Activated CD4-positive, alpha-beta memory T cell treated with anti-CD3 and anti-CD28 coated beads, Interleukin-2, amount 10 ng/mL, durations not matched to agents 7 days and 5 days (primary cell): ENCODE measurements around the gene OR51D1. TPM values are rescaled to one million over a fixed set of nuclear protein-coding genes. Genes with fewer than 3 reads are reported as not detected.

Source experiments
- CTCF ChIA-PET: fragments of 350-600 bp; sonication (Branson Sonifier 250); formaldehyde crosslinking; loops from one replicate; lab custom pipeline; 2021; ENCODE audit warnings: antibody characterized with exemption, inconsistent platforms; lab: Charles Lee
- POLR2A ChIA-PET: fragments of 350-600 bp; sonication (Branson Sonifier 250); formaldehyde crosslinking; loops from one replicate; lab custom pipeline; 2021; ENCODE audit warnings: antibody characterized with exemption; lab: Charles Lee
- DNase-seq: peaks from one replicate; pipeline ENCODE4 v3.0.0-alpha.2; 2020
- H3K27ac Mint-ChIP-seq: one replicate; pipeline ENCODE4 v1.8.0; 2021; ENCODE audit warnings: mild to moderate bottlenecking, mixed read lengths
- H3K27me3 Mint-ChIP-seq: one replicate; pipeline ENCODE4 v1.8.0; 2021; ENCODE audit warnings: mixed read lengths
- H3K36me3 Mint-ChIP-seq: one replicate; pipeline ENCODE4 v1.8.0; 2021; ENCODE audit warnings: low read depth, mixed read lengths
- H3K4me1 Mint-ChIP-seq: one replicate; pipeline ENCODE4 v1.8.0; 2021; ENCODE audit warnings: mixed read lengths
- H3K4me3 Mint-ChIP-seq: one replicate; pipeline ENCODE4 v1.8.0; 2021; ENCODE audit warnings: mild to moderate bottlenecking, mixed read lengths
- H3K9me3 Mint-ChIP-seq: one replicate; pipeline ENCODE4 v1.8.0; 2021; ENCODE audit warnings: mixed read lengths
- total RNA-seq, 2 experiments: library from RNA; stranded (reverse); gene quantifications; one replicate each; pipeline ENCODE4 v1.2.3, GENCODE V29; 2021

The OR51D1 gene
- total RNA-seq = not detected

GRCh38 chr11:4636962-4637661 is at the start of gene OR51D1:
Gene OR51D1 (plus strand): TSS chr11:4637477. CDS start chr11:4639791, 2,314 bp downstream.
- Mint-ChIP-seq H3K27me3 (peaks cover 13% of the 10 kb centered on the region), H3K4me1 (no peaks in the 10 kb centered on the region), H3K4me3 (no peak within 1 kb of the TSS), H3K9me3 (no peaks in the 10 kb centered on the region), H3K27ac (no peak within 1 kb of the TSS), H3K36me3 (no peaks in the 10 kb centered on the region)
- ChIA-PET POLR2A (no interaction called here), CTCF (interaction anchor here (0.9 to 2.5 kb wide), 19 partner anchors 8 to 654 kb away, joined by 3 to 21 read pairs (median 3); partner anchors contain the start of genes MMP26 and TRIM68)
- DNase-seq = peak; percentile 70

- Mint-ChIP-seq H3K27ac (no peak overlapping the region), H3K9me3 (no peaks in the 10 kb centered on the region), H3K27me3 (peaks cover 11% of the 10 kb centered on the region), H3K4me3 (no peak overlapping the region), H3K4me1 (no peaks in the 10 kb centered on the region), H3K36me3 (no peaks in the 10 kb centered on the region)
- CTCF ChIA-PET = no interaction called here
- POLR2A ChIA-PET = no interaction called here
- DNase-seq = no peak
Measured at GRCh38 chr11:4589017-4589416, 48.3 kb upstream of the OR51D1 start.

- peaks cover 4% of the 10 kb centered on the region for H3K27me3 Mint-ChIP-seq
- CTCF ChIA-PET = no interaction called here
- H3K4me1 Mint-ChIP-seq = no peaks in the 10 kb centered on the region
- no peaks in the 10 kb centered on the region for H3K9me3 Mint-ChIP-seq
- H3K4me3 Mint-ChIP-seq = no peak within 1 kb of the TSS
- no peak within 1 kb of the TSS for H3K27ac Mint-ChIP-seq
- H3K36me3 Mint-ChIP-seq = peaks cover 9% of the 10 kb centered on the region
- POLR2A ChIA-PET = no interaction called here
- no peak for DNase-seq
Measured at GRCh38 chr11:4593739-4594138, 43.5 kb upstream of the OR51D1 start, which contains the start of gene OR52I1. Gene OR52I1 (plus strand): TSS chr11:4594039. CDS start chr11:4594039, 0 bp downstream.

- CTCF ChIA-PET = interaction anchor here (0.5 kb wide), 1 partner anchor 465 kb away, joined by 4 read pairs; no protein-coding TSS in a partner anchor
- no peak for DNase-seq
- peaks cover 34% of the 10 kb centered on the region for H3K4me1 Mint-ChIP-seq
- H3K9me3 Mint-ChIP-seq = no peaks in the 10 kb centered on the region
- POLR2A ChIA-PET = no interaction called here
- H3K27me3 Mint-ChIP-seq = no peaks in the 10 kb centered on the region
- no peak overlapping the region for H3K4me3 Mint-ChIP-seq
- no peak overlapping the region for H3K27ac Mint-ChIP-seq
- peaks cover 43% of the 10 kb centered on the region for H3K36me3 Mint-ChIP-seq
Measured at GRCh38 chr11:4605057-4605456, 32.2 kb upstream of the OR51D1 start.

- Mint-ChIP-seq H3K4me3 (peak overlapping the region; percentile 83), H3K27me3 (no peaks in the 10 kb centered on the region), H3K36me3 (peaks cover 35% of the 10 kb centered on the region), H3K27ac (no peak overlapping the region), H3K4me1 (peaks cover 40% of the 10 kb centered on the region), H3K9me3 (no peaks in the 10 kb centered on the region)
- no peak for DNase-seq
- ChIA-PET CTCF (interaction anchor here (1.2 to 1.4 kb wide), 2 partner anchors 18 to 67 kb away, joined by 3 to 4 read pairs; no protein-coding TSS in a partner anchor), POLR2A (no interaction called here)
Measured at GRCh38 chr11:4606231-4607015, 30.9 kb upstream of the OR51D1 start.

- Mint-ChIP-seq H3K36me3 (peaks cover 31% of the 10 kb centered on the region), H3K4me1 (peaks cover 40% of the 10 kb centered on the region), H3K27ac (peak overlapping the region; percentile 80), H3K9me3 (no peaks in the 10 kb centered on the region), H3K27me3 (no peaks in the 10 kb centered on the region), H3K4me3 (peak overlapping the region; percentile 83)
- CTCF ChIA-PET = interaction anchor here (0.9 to 1.5 kb wide), 6 partner anchors 18 to 420 kb away, joined by 3 to 4 read pairs (median 4); partner anchors contain the start of genes OR51D1 and TRIM21
- POLR2A ChIA-PET = interaction anchor here (1.3 kb wide), 1 partner anchor 214 kb away, joined by 8 read pairs; the partner anchor contains the start of gene TRIM21
- DNase-seq = no peak
Measured at GRCh38 chr11:4607096-4607495, 30.2 kb upstream of the OR51D1 start.

GRCh38 chr11:4607781-4608666 is 29.3 kb upstream of the OR51D1 start, which contains the start of gene TRIM68:
Gene TRIM68 (minus strand): TSS chr11:4608231. CDS start chr11:4605504, 2,727 bp downstream.
- Mint-ChIP-seq H3K9me3 (no peaks in the 10 kb centered on the region), H3K27me3 (no peaks in the 10 kb centered on the region), H3K27ac (peak within 1 kb of the TSS; percentile 80), H3K4me3 (peak within 1 kb of the TSS; percentile 83), H3K4me1 (peaks cover 40% of the 10 kb centered on the region), H3K36me3 (peaks cover 26% of the 10 kb centered on the region)
- ChIA-PET POLR2A (interaction anchor here (0.8 to 1.3 kb wide), 5 partner anchors 10 to 431 kb away, joined by 3 to 8 read pairs (median 3); partner anchors contain the start of gene TRIM21), CTCF (interaction anchor here (0.9 to 2.8 kb wide), 6 partner anchors 17 to 421 kb away, joined by 3 to 10 read pairs (median 4); partner anchors contain the start of genes OR51D1 and TRIM21)
- peak; percentile 96 for DNase-seq

- no peaks in the 10 kb centered on the region for H3K9me3 Mint-ChIP-seq
- ChIA-PET CTCF (interaction anchor here (2.8 kb wide), 1 partner anchor 14 kb away, joined by 10 read pairs; no protein-coding TSS in a partner anchor), POLR2A (interaction anchor here (0.5 kb wide), 1 partner anchor 1613 kb away, joined by 3 read pairs; no protein-coding TSS in a partner anchor)
- no peaks in the 10 kb centered on the region for H3K27me3 Mint-ChIP-seq
- peak; percentile 43 for DNase-seq
- peaks cover 40% of the 10 kb centered on the region for H3K4me1 Mint-ChIP-seq
- H3K4me3 Mint-ChIP-seq = peak overlapping the region; percentile 53
- peaks cover 9% of the 10 kb centered on the region for H3K36me3 Mint-ChIP-seq
- peak overlapping the region; percentile 65 for H3K27ac Mint-ChIP-seq
Measured at GRCh38 chr11:4610258-4610935, 26.9 kb upstream of the OR51D1 start.

- ChIA-PET POLR2A (no interaction called here), CTCF (interaction anchor here (0.6 kb wide), 1 partner anchor 25 kb away, joined by 3 read pairs; no protein-coding TSS in a partner anchor)
- DNase-seq = no peak
- peaks cover 8% of the 10 kb centered on the region for H3K36me3 Mint-ChIP-seq
- no peak overlapping the region for H3K27ac Mint-ChIP-seq
- peaks cover 29% of the 10 kb centered on the region for H3K4me1 Mint-ChIP-seq
- H3K9me3 Mint-ChIP-seq = no peaks in the 10 kb centered on the region
- no peaks in the 10 kb centered on the region for H3K27me3 Mint-ChIP-seq
- no peak overlapping the region for H3K4me3 Mint-ChIP-seq
Measured at GRCh38 chr11:4611986-4612385, 25.3 kb upstream of the OR51D1 start.

- Mint-ChIP-seq H3K9me3 (no peaks in the 10 kb centered on the region), H3K27me3 (peaks cover 4% of the 10 kb centered on the region), H3K36me3 (no peaks in the 10 kb centered on the region), H3K4me1 (no peaks in the 10 kb centered on the region), H3K4me3 (no peak overlapping the region), H3K27ac (no peak overlapping the region)
- ChIA-PET POLR2A (no interaction called here), CTCF (interaction anchor here (0.7 kb wide), 1 partner anchor 77 kb away, joined by 7 read pairs; no protein-coding TSS in a partner anchor)
- DNase-seq = no peak
Measured at GRCh38 chr11:4615856-4616444, 21.3 kb upstream of the OR51D1 start.

GRCh38 chr11:4619514-4619913 is 17.8 kb upstream of the OR51D1 start:
- Mint-ChIP-seq H3K9me3 (no peaks in the 10 kb centered on the region), H3K27me3 (peaks cover 4% of the 10 kb centered on the region), H3K4me3 (no peak overlapping the region), H3K4me1 (no peaks in the 10 kb centered on the region), H3K36me3 (no peaks in the 10 kb centered on the region), H3K27ac (no peak overlapping the region)
- ChIA-PET CTCF (no interaction called here), POLR2A (no interaction called here)
- DNase-seq = no peak
